RWPE2 (cell line): ENCODE results near the gene MT4.

Source experiments
- ATAC-seq: fragments of 200-7000 bp; cut with Tn5 transposase; 3 replicates; pipeline ENCODE4 v1.9.1; 2021; ENCODE audit warnings: low read depth
- DNase-seq: peaks from one replicate; pipeline ENCODE4 v3.0.0-alpha.2; 2020; ENCODE audit warnings: low spot score
- H3K27ac ChIP-seq: fragments of 450-650 bp; 2 replicates; pipeline ENCODE4 v1.5.1; 2017; ENCODE audit warnings: mild to moderate bottlenecking; ENCODE audit not compliant: poor library complexity, severe bottlenecking
- H3K27me3 ChIP-seq: fragments of 250-450 bp; sonication (Bioruptor Pico); 2 replicates; pipeline ENCODE4 v1.5.1; 2021; ENCODE audit warnings: mild to moderate bottlenecking, moderate library complexity; ENCODE audit not compliant: insufficient read depth, poor library complexity, severe bottlenecking
- H3K36me3 ChIP-seq: fragments of 250-450 bp; sonication (Bioruptor Pico); 2 replicates; pipeline ENCODE4 v1.5.1; 2020; ENCODE audit warnings: low read depth, mild to moderate bottlenecking, moderate library complexity
- H3K4me1 ChIP-seq: fragments of 250-450 bp; sonication (Bioruptor Pico); 2 replicates; pipeline ENCODE4 v1.5.1; 2021; ENCODE audit warnings: mild to moderate bottlenecking, moderate library complexity; ENCODE audit not compliant: insufficient read depth, poor library complexity, severe bottlenecking
- H3K4me3 ChIP-seq: fragments of 250-450 bp; sonication (Bioruptor Pico); 2 replicates; pipeline ENCODE4 v1.5.1; 2021; ENCODE audit warnings: mild to moderate bottlenecking, moderate library complexity; ENCODE audit not compliant: severe bottlenecking
- H3K9me3 ChIP-seq: fragments of 250-450 bp; sonication (Bioruptor Pico); 2 replicates; pipeline ENCODE4 v1.5.1; 2021; ENCODE audit warnings: mild to moderate bottlenecking, moderate library complexity; ENCODE audit not compliant: severe bottlenecking
- CTCF ChIP-seq: fragments of 450-650 bp; IDR thresholded peaks from one replicate; pipeline ENCODE4 v1.5.1; 2017; ENCODE audit warnings: mild to moderate bottlenecking, moderate library complexity; ENCODE audit not compliant: poor library complexity, severe bottlenecking

The MT4 gene

GRCh38 chr16:56589141-56590039 is 24.5 kb downstream of the MT4 start, which contains the start of gene MT3:
MT3 (plus strand) TSS chr16:56589528; CDS start chr16:56589591, 63 bp downstream.
- Histone ChIP-seq H3K4me3 (peak within 1 kb of the TSS; percentile 14), H3K36me3 (no peaks in the 10 kb centered on the region), H3K27ac (no peak within 1 kb of the TSS), H3K27me3 (peaks cover 19% of the 10 kb centered on the region), H3K4me1 (no peaks in the 10 kb centered on the region), H3K9me3 (no peaks in the 10 kb centered on the region)
- DNase-seq = no peak
- ATAC-seq = peak; percentile 76
- TF ChIP-seq CTCF = no peak

GRCh38 chr16:56591377-56592060 is 26.6 kb downstream of the MT4 start:
- H3K4me1 ChIP-seq = no peaks in the 10 kb centered on the region
- TF ChIP-seq CTCF = no peak
- no peak overlapping the region for H3K27ac ChIP-seq
- no peaks in the 10 kb centered on the region for H3K9me3 ChIP-seq
- ATAC-seq = no peak
- H3K27me3 ChIP-seq = peaks cover 19% of the 10 kb centered on the region
- no peaks in the 10 kb centered on the region for H3K36me3 ChIP-seq
- no peak for DNase-seq
- no peak overlapping the region for H3K4me3 ChIP-seq

GRCh38 chr16:56593573-56594291 is 28.9 kb downstream of the MT4 start:
- no peaks in the 10 kb centered on the region for H3K36me3 ChIP-seq
- no peak for ATAC-seq
- TF ChIP-seq CTCF = no peak
- H3K9me3 ChIP-seq = no peaks in the 10 kb centered on the region
- H3K4me3 ChIP-seq = no peak overlapping the region
- DNase-seq = no peak
- no peaks in the 10 kb centered on the region for H3K4me1 ChIP-seq
- peaks cover 18% of the 10 kb centered on the region for H3K27me3 ChIP-seq
- no peak overlapping the region for H3K27ac ChIP-seq

GRCh38 chr16:56594292-56594619 is 29.4 kb downstream of the MT4 start:
- no peak for TF ChIP-seq CTCF
- ATAC-seq (no peak), DNase-seq (no peak)
- Histone ChIP-seq H3K27ac (no peak overlapping the region), H3K9me3 (no peaks in the 10 kb centered on the region), H3K4me1 (no peaks in the 10 kb centered on the region), H3K27me3 (peaks cover 12% of the 10 kb centered on the region), H3K36me3 (no peaks in the 10 kb centered on the region), H3K4me3 (no peak overlapping the region)
